OCI-LY7 (cell line): ENCODE data around the gene TTC9C.

ENCODE experiments used
- CTCF ChIP-seq: fragments of 200-600 bp; sonication (generic); conservative IDR thresholded peaks from 2 replicates; pipeline ENCODE4 v1.5.1; 2014; ENCODE audit warnings: mild to moderate bottlenecking, antibody characterized with exemption, low read length, moderate library complexity, mixed read lengths
- EZH2phosphoT487 ChIP-seq: fragments of 200-600 bp; sonication (generic); IDR thresholded peaks from 2 replicates; pipeline ENCODE4 v1.6.1; 2018; ENCODE audit warnings: low read depth, borderline replicate concordance, mild to moderate bottlenecking, mixed run types, antibody characterized with exemption, low read length, moderate library complexity, mixed read lengths

- no peak for TF ChIP-seq CTCF
- TF ChIP-seq EZH2phosphoT487 = no peak
Measured at GRCh38 chr11:62777389-62777788, 49.1 kb downstream of the TTC9C start.
